Sigmoid colon (tissue), 4 donors: ENCODE data around the gene PTPRQ.

Experiments
- CTCF ChIP-seq, 4 experiments: fragments of 450-650 bp in 3 of 4; fragments of 200-600 bp in 1 of 4; IDR thresholded peaks; one replicate each; pipeline ENCODE4 v1.5.1; 2016 to 2019; ENCODE audit warnings: antibody characterized with exemption in 4 of 4, mild to moderate bottlenecking in 3 of 4, moderate library complexity in 2 of 4
- POLR2AphosphoS5 ChIP-seq, 4 donors: sonication (generic); formaldehyde crosslinking; IDR thresholded peaks; one replicate each; pipeline ENCODE4 v1.6.1; 2017; ENCODE audit warnings: antibody characterized with exemption in 4 of 4

GRCh38 chr12:80715713-80716249 lies 271.7 kb downstream of the PTPRQ start:
- TF ChIP-seq CTCF (IDR thresholded peaks at IDR 0.05) (no peak), POLR2AphosphoS5 (IDR thresholded peaks at IDR 0.05) (no peak)
